HG03060 (cell line): ENCODE data around the gene MAN1C1.

Source experiments
- ATAC-seq: cut with Tn5 transposase; IDR thresholded peaks from one replicate; pipeline ENCODE4 v1.9.1; 2021; ENCODE audit warnings: low read depth, moderate number of reproducible peaks; ENCODE audit not compliant: unreplicated experiment

MAN1C1 gene

GRCh38 chr1:25612421-25612820 lies 4.2 kb upstream of the MAN1C1 start:
- no peak for ATAC-seq

DNA sequence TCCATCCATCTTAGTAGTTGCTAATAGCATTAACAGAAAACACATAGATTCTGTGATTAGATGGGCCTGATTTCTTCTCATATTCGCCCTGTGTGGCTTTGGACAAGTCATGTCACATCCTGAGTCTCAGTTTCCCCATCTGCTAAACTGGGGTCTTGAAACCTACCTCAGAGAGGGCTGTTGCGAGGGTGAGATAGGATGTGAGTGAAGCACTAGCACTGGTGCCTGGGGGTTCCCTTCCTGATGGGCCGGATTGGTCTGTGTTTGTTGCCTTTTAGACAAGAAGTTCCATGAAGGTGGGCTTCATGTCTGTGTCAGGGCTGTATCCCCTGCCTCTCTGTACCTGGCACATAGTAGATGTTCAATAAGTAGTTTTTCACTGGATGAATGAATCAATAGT lies 3.5 kb upstream of the MAN1C1 start:
- ATAC-seq, result no peak

DNA sequence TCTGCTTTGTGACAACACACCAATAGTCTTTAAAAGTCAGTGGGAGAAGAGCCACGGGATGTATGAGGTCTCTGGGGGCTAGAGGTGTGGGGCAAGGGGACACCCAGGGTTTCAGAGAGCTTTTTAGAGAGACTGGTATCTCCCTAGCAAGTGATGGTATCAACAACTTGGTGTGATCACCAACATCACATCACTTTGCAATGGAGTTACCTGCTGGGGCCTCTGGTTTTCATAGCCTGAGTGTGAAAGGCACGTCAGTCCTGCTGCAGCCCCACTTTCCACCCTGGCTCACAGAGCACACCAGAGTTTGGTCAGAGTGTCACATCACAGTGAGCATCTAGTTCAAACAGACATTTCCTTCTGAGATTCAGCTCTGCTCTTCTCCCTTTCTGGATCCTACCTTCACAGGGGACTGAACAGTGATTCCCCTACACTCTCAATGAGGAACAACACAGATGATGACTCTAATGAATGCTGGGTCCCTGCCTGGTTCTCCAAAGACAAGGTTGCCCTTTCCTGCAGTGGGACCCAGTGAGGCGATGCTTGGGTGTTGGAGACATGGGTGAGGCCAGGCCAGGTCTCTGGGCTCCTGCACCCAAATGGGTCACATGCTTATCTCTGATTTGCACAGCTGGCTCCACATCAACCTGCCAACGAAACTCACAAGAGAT lies 2.0 kb upstream of the MAN1C1 start:
- ATAC-seq, result no peak

- ATAC-seq, result no peak
These were observed 1.4 kb upstream of the MAN1C1 start for GRCh38 chr1:25615172-25615541.

- no peak for ATAC-seq
These were observed 962 bp upstream of the MAN1C1 start for GRCh38 chr1:25615563-25616094.

- no peak for ATAC-seq
These were observed 515 bp downstream of the MAN1C1 start for GRCh38 chr1:25616987-25617624.

DNA sequence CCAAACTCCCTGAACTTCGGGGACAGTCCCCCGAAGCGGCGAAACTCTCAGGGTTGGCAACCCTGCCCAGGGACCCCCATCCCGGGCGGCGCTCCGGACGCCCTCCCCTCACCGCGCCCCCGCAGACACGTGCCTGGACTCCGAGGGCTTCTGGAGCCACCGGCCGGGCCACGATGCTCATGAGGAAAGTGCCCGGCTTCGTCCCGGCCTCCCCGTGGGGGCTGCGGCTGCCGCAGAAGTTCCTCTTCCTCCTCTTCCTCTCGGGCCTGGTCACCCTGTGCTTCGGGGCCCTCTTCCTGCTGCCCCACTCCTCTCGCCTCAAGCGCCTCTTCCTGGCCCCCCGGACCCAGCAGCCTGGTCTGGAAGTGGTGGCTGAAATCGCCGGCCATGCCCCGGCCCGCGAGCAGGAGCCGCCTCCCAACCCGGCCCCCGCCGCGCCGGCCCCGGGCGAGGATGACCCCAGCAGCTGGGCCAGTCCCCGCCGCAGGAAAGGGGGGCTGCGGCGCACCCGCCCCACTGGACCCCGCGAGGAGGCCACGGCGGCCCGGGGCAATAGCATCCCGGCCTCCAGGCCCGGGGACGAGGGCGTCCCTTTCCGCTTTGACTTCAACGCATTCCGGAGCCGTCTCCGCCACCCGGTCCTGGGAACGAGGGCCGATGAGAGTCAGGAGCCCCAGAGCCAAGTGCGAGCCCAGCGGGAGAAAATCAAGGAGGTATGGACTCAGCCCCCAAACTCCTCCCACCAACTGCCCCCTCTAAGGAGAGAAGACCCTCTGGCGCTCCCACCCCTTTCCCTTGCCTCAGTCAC lies 1.2 kb downstream of the MAN1C1 start:
- ATAC-seq, result no peak

- no peak for ATAC-seq
These were observed 1.8 kb downstream of the MAN1C1 start for GRCh38 chr1:25618433-25618808.

- ATAC-seq, result no peak
These were observed 2.7 kb downstream of the MAN1C1 start for GRCh38 chr1:25619101-25619890.

DNA sequence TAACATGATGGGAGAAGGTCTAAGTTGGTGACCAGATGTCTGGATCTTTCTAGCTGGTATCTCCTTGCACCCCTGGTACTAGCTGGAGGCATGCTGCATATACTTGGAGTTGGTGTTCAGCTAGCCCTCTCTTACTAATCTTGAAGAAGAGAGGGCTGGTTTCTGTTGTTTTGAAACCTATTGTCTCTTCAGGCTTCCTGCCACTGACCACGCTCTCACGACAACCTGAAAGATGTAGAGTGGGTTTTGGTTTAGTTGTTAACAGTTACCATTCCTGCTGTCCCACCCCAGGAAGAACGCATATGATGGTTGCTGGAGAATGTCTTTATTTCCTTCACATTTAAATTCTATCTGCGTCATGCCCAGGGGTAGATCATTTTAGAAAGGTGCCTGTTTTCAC lies 3.6 kb downstream of the MAN1C1 start:
- no peak for ATAC-seq

- no peak for ATAC-seq
These were observed 4.2 kb downstream of the MAN1C1 start for GRCh38 chr1:25620701-25621350.

DNA sequence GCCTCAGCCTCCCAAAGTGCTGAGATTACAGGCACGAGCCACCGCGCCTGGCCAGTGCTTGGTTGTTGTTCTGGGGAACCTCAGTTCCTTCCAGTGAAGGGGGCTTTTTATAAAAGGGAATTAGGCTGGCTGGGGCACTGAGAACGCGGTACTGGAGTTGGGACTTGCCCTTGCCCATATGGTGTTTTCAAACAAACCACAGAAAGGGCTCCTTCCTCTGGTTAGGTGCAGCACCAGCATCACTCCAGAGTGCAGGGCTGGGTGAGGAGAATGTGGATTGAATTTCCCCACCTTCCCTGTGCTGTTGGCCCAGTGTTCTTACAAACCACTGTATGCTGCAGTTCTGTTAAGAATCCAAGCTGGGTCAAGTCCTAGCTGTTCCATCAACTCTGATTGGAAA lies 5.3 kb downstream of the MAN1C1 start:
- ATAC-seq, result no peak

DNA sequence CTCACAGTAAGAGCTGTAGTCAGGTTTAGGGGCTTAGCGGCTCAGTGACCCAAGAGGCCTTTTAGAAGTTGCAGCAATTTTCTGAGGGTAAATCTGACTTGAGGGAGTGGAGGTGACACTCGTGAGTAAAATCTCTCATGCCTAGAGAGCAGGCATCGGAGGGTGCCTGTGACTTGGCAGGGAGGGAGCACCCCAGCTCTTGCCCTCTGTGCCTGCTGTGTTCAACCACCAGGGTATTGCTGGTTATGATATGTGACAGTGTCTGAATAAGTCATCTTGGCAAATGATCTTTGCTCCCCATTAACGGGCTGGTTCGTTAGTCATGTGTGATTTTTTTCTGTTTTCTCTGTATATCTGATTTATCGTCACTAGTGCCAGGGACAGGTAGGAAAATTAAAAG lies 5.9 kb downstream of the MAN1C1 start:
- no peak for ATAC-seq

DNA sequence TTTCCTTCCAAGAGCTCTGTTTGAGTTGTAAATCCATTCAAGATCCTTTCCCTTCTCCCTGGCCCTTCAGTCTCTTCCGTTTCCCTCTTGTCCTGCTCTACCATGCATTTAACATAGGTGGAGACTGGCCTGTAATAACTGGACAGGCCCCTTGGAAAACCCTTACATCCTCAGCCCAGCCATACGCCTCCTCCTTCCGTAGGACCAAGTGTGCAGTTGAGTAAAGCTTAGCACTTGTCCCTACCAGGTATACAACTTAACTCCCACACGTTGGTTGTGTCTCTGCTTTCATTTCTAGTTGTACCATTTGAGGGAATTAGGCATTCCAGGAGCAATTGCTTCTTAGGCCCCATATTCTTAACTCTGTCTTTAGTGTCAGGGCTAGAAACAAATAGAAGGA lies 6.4 kb downstream of the MAN1C1 start:
- no peak for ATAC-seq

- ATAC-seq, result no peak
These were observed 7.1 kb downstream of the MAN1C1 start for GRCh38 chr1:25623731-25624130.

DNA sequence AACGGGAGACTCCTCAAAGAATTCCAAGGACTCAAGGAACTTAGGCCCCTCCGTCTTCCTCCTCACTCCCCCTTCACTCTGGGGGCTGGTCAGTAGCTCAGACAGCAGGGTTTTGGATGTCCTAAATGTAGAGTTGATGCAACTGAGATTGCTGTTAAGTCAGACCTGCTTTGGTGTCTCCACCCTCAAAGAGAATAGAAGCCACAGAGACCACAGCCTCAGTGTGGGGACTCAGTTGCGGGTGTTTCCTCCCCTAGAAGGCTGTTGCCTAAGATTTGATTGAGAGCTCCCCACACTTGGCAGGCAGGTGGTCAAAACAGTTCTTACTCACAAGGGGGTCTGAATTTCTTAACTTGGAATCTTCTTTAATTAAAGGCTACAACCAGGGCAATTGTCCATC lies 7.6 kb downstream of the MAN1C1 start:
- no peak for ATAC-seq

DNA sequence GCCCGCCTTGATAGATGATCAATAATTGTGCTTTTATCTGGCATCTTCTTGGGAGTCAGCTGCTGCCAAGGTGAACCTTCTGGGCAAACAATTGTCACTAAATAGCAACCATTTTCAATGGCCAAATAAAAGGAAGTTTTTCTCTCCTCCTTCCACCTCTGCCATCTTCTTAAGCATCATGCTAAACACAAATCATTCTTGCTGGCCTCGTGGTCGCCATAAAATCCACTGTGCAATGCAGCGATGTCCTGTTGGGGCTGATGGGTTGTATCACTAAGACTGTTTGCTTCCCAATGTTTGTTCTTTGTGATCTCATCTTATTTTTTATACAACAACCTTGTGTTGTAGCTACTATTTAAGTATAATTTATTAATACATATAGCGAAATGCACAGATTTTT lies 8.0 kb downstream of the MAN1C1 start:
- no peak for ATAC-seq

GRCh38 chr1:25626018-25626417 lies 9.4 kb downstream of the MAN1C1 start:
- ATAC-seq, result no peak

DNA sequence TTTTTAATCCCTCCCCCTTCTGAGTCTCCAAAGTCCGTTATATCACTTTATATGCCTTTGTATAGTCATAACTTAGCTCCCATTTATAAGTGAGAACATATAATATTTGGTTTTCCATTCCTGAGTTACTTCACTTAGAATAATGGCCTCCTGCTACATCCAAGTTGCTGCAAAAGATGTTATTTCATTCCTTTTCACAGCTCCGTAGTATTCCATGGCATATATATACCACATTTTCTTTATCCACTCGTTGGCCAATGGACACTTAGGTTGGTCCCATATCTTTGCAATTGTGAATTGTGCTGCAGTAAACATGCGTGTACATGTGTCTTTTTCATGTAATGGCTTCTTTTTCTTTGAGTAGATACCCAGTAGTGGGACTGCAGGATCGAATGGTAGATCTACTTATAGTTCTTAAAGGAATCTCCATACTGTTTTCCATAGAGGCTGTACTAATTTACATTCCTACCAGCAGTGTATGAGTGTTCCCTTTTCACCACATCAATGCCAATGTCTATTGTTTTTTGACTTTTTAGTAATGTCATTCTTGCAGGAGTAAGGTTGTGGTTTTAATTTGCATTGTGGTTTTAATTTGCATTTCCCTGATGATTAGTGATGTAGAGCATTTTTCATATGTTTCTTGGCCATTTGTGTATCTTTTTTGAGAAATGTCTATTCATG lies 12.3 kb downstream of the MAN1C1 start:
- no peak for ATAC-seq

DNA sequence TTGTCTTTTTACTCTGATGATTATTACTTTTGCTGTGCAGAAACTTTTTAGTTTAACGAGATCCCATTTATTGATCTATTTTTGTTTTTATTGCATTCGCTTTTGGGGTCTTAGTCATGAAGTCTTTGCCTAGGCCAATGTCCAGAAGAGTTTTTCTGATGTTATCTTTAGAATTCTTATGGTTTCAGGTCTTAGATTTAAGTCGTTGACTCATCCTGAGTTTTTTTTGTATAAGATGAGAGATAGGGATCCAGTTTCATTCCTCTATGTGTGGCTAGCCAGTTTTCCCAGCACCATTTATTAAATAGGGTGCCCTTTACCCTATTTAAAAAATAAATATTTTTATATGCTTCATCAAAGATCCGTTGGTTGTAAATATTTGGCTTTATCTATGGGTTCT lies 13.2 kb downstream of the MAN1C1 start:
- no peak for ATAC-seq
